Motor neuron (in vitro differentiated cells): ENCODE results near the gene BTBD19. TPM values are rescaled to one million over a fixed set of nuclear protein-coding genes. Genes with fewer than 3 reads are reported as not detected.
A peak's percentile ranks its signal among the peaks of the same experiment; 100 is the strongest.
"Not testable (repeated sequence)": the region's sequence is repeated elsewhere in the genome, so short reads cannot be mapped to it uniquely, and the experiment has no call there.

Experiments
- ATAC-seq, 8 experiments: fragments of 200-7000 bp; cut with Tn5 transposase; replicated peaks in 6 of 8; 2 replicates each; pipeline ENCODE4 v1.8.0; 2021; ENCODE audit warnings: mild to moderate bottlenecking in 8 of 8, moderate library complexity in 8 of 8
- H3K27ac ChIP-seq, 2 donors: fragments of 250-450 bp; sonication (Bioruptor Pico); 2 replicates each; pipeline ENCODE4 v1.9.0; 2021; ENCODE audit warnings: antibody characterized with exemption in 2 of 2, mild to moderate bottlenecking in 2 of 2, moderate library complexity in 1 of 2
- H3K4me1 ChIP-seq, 2 donors: fragments of 250-450 bp; sonication (Bioruptor Pico); replicated peaks in 1 of 2; 2 replicates each; pipeline ENCODE4 v1.6.1; 2021; ENCODE audit warnings: antibody characterized with exemption in 2 of 2, mild to moderate bottlenecking in 2 of 2, moderate library complexity in 1 of 2
- H3K4me3 ChIP-seq, 5 donors: fragments of 250-450 bp; sonication (Bioruptor Pico); 2 replicates each; pipeline ENCODE4 v1.9.0; 2021; ENCODE audit warnings: antibody characterized with exemption in 5 of 5, mild to moderate bottlenecking in 5 of 5, moderate library complexity in 4 of 5
- WGBS, 10 experiments: fragments of 450-650 bp; shearing (Covaris generic); methylation state at CpG; one replicate each; pipeline ENCODE4 v1.0.0; 2022; 5-methylcytosine and 5-hydroxymethylcytosine counted together
- in situ Hi-C, 9 experiments: fragments of 400-800 bp; cut with MboI; loops; one replicate each; pipeline ENCODE4 v1.15.0; 2021; ENCODE audit warnings: low sequenced_read_pairs in 9 of 9, low pct_unique_long_range_greater_than_20kb in 2 of 9; ENCODE audit not compliant: unreplicated experiment in 9 of 9
- total RNA-seq, 8 experiments: library from RNA; unstranded; fragments of 300-600 nt; gene quantifications; 2 replicates each; pipeline versions ENCODE4 v1.2.3 to v1.2.4, GENCODE V29; 2022

BTBD19 gene
- total RNA-seq, 8 experiments from 2014 or later = 0.60 to 18.5 (median 6.0) TPM

- ATAC-seq, in situ Hi-C loops, H3K27ac ChIP-seq, H3K4me3 ChIP-seq: not testable (repeated sequence)
- WGBS, 10 experiments = 29 to 100% (median 94%) methylated on average over 1 to 7 of the region's 8 CpGs; no CpG with 5 or more reads in 2 of the 10 experiments
- peaks cover 18 to 19% of the 10 kb centered on the region in 2 donors for H3K4me1 ChIP-seq
Measured at GRCh38 chr1:44797886-44798285, 10.4 kb upstream of the BTBD19 start.

- peak overlapping the region; percentile 91 to 92 for H3K27ac ChIP-seq
- no peak for ATAC-seq
- H3K4me3 ChIP-seq = no peak overlapping the region
- H3K4me1 ChIP-seq = peaks cover 22% of the 10 kb centered on the region in 2 donors
- WGBS, 10 experiments = 50 to 90% (median 86%) methylated on average over 1 to 9 of the region's 10 CpGs; no CpG with 5 or more reads in 2 of the 10 experiments
- in situ Hi-C loops = no loop called here
Measured at GRCh38 chr1:44798481-44799365, 9.6 kb upstream of the BTBD19 start.

GRCh38 chr1:44799770-44800584, 8.3 kb upstream of the BTBD19 start, which contains the start of gene PLK3:
PLK3 (plus strand) TSS chr1:44800377; CDS start chr1:44800464, 87 bp downstream.
- H3K4me3 ChIP-seq = peak within 1 kb of the TSS; percentile 53 to 77 (median 63)
- H3K27ac ChIP-seq = peak within 1 kb of the TSS; percentile 91 to 92
- peak; percentile 69 to 87 (median 83) for ATAC-seq
- H3K4me1 ChIP-seq = peaks cover 22% of the 10 kb centered on the region in 2 donors
- 0 to 33% (median 0%) methylated on average over 1 to 22 of the region's 79 CpGs; no CpG with 5 or more reads in 2 of the 10 experiments for WGBS, 10 experiments
- in situ Hi-C loops = no loop called here

- peak in 4 of 8 experiments; percentile 0 to 2 (median 0) for ATAC-seq
- peak overlapping the region; percentile 53 to 77 (median 63) for H3K4me3 ChIP-seq
- WGBS, 10 experiments = 15 to 70% (median 60%) methylated on average over 1 to 6 of the region's 13 CpGs; no CpG with 5 or more reads in 3 of the 10 experiments
Measured at GRCh38 chr1:44801491-44802305, 6.6 kb upstream of the BTBD19 start.

GRCh38 chr1:44802306-44803061, 5.8 kb upstream of the BTBD19 start:
- Histone ChIP-seq H3K27ac (peak overlapping the region; percentile 91 to 92), H3K4me3 (peak overlapping the region; percentile 53 to 77 (median 63)), H3K4me1 (peaks cover 30 to 33% of the 10 kb centered on the region in 2 donors)
- 0 to 81% (median 27%) methylated on average over 1 to 6 of the region's 13 CpGs; no CpG with 5 or more reads in 2 of the 10 experiments for WGBS, 10 experiments
- peak in 4 of 8 experiments; percentile 0 to 9 (median 4) for ATAC-seq
- in situ Hi-C loops = no loop called here

More at GRCh38 chr1:44801491-44802305, 6.6 kb upstream of the BTBD19 start:
- Histone ChIP-seq H3K4me1 (peaks cover 22 to 25% of the 10 kb centered on the region in 2 donors), H3K27ac (peak overlapping the region; percentile 91 to 92)
- in situ Hi-C loops = no loop called here

- Histone ChIP-seq H3K4me3 (no peak overlapping the region), H3K27ac (peak overlapping the region; percentile 91 to 92)
- in situ Hi-C loops = no loop called here
Measured at GRCh38 chr1:44803062-44803311, 5.3 kb upstream of the BTBD19 start.

GRCh38 chr1:44803312-44804095, 4.8 kb upstream of the BTBD19 start:
- peak overlapping the region in 1 of 2 donors; percentile 91 for H3K27ac ChIP-seq
- ATAC-seq = no peak
- in situ Hi-C loops = no loop called here
- H3K4me1 ChIP-seq = peaks cover 39 to 43% of the 10 kb centered on the region in 2 donors
- H3K4me3 ChIP-seq = no peak overlapping the region
- 88 to 100% (median 100%) methylated on average over 5 to 6 of the region's 13 CpGs; no CpG with 5 or more reads in 7 of the 10 experiments for WGBS, 10 experiments

More at GRCh38 chr1:44803062-44803311, 5.3 kb upstream of the BTBD19 start:
- no peak for ATAC-seq
- WGBS, 10 experiments = 78 to 100% (median 100%) methylated on average over 1 to 3 of the region's 9 CpGs; no CpG with 5 or more reads in 5 of the 10 experiments
- H3K4me1 ChIP-seq = peaks cover 35 to 38% of the 10 kb centered on the region in 2 donors

GRCh38 chr1:44805311-44806024, 2.9 kb upstream of the BTBD19 start:
- Histone ChIP-seq H3K4me3 (no peak overlapping the region), H3K4me1 (peaks cover 46 to 50% of the 10 kb centered on the region in 2 donors), H3K27ac (no peak overlapping the region)
- ATAC-seq = no peak
- in situ Hi-C loops = no loop called here
- 67 to 100% (median 92%) methylated on average over 1 to 11 of the region's 20 CpGs; no CpG with 5 or more reads in 3 of the 10 experiments for WGBS, 10 experiments

GRCh38 chr1:44806025-44806703, 2.2 kb upstream of the BTBD19 start:
- in situ Hi-C loops = no loop called here
- no peak for ATAC-seq
- H3K27ac ChIP-seq = peak overlapping the region in 1 of 2 donors; percentile 95
- 95 to 100% (median 100%) methylated on average over 1 to 36 of the region's 70 CpGs; no CpG with 5 or more reads in 6 of the 10 experiments for WGBS, 10 experiments
- H3K4me3 ChIP-seq = no peak overlapping the region
- peaks cover 46 to 50% of the 10 kb centered on the region in 2 donors for H3K4me1 ChIP-seq

- peak within 1 kb of the TSS; percentile 74 to 95 for H3K27ac ChIP-seq
- peaks cover 44 to 50% of the 10 kb centered on the region in 2 donors for H3K4me1 ChIP-seq
- H3K4me3 ChIP-seq = peak within 1 kb of the TSS in 1 of 5 donors; percentile 20
- ATAC-seq = no peak
- in situ Hi-C loops = no loop called here
- 0 to 89% (median 71%) methylated on average over 1 to 7 of the region's 7 CpGs; no CpG with 5 or more reads in 3 of the 10 experiments for WGBS, 10 experiments
Measured at GRCh38 chr1:44806704-44807363, 1.5 kb upstream of the BTBD19 start, which contains the start of gene DYNLT4. DYNLT4 (minus strand) TSS chr1:44807351; CDS start chr1:44806668, 683 bp downstream.
